NT2/D1 (cell line): ENCODE results near the gene MRPL54.

ENCODE experiments used
- SUZ12 ChIP-seq: IDR thresholded peaks from 2 replicates; pipeline ENCODE4 v1.6.1; 2011; ENCODE audit not compliant: insufficient read length, insufficient read depth; ENCODE audit errors: extremely low read depth
- ZNF274 ChIP-seq: IDR thresholded peaks from 2 replicates; pipeline ENCODE4 v1.6.1; 2011; ENCODE audit warnings: mild to moderate bottlenecking, low read depth, low read length

DNA sequence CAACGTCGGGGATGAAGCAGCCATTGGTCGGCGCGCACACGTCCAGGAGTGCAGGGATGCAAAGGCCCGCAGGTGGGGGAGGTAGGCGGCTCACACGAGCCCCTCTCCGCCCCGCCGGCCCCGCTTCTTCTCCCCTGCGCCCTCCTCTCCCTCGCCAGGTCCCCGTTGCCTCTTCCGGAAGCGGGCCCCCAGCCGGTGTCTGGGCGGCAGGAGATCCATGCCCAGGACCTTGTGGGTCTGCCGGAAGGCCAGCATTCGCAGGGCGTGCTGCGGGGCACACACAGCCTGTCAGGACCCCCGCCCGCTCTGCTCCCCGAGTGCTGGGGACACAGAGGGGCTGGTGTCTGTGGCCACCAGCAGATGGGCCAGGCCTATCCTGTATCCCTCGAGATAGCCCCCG, 43.4 kb downstream of the MRPL54 start:
- no peak for TF ChIP-seq SUZ12
- no peak for TF ChIP-seq ZNF274
